Parathyroid adenoma (tissue), 2 donors: ENCODE data around the gene HOXC13.

Source experiments
- H2AFZ ChIP-seq: fragments of 300-600 bp; sonication (generic); one replicate; pipeline ENCODE4 v1.7.0; 2017; ENCODE audit warnings: antibody characterized with exemption, mild to moderate bottlenecking
- H3K27ac ChIP-seq: fragments of 300-600 bp; sonication (generic); one replicate; pipeline ENCODE4 v1.7.0; 2017
- H3K27me3 ChIP-seq: fragments of 300-600 bp; sonication (generic); one replicate; pipeline ENCODE4 v1.7.0; 2017; ENCODE audit warnings: low read length; ENCODE audit not compliant: control insufficient read depth, insufficient read depth
- H3K36me3 ChIP-seq: fragments of 300-600 bp; sonication (generic); one replicate; pipeline ENCODE4 v1.7.0; 2017; ENCODE audit warnings: low read length; ENCODE audit not compliant: control insufficient read depth, insufficient read depth
- H3K4me1 ChIP-seq: fragments of 300-600 bp; sonication (generic); one replicate; pipeline ENCODE4 v1.7.0; 2017; ENCODE audit warnings: control low read depth
- H3K4me2 ChIP-seq: fragments of 300-600 bp; sonication (generic); one replicate; pipeline ENCODE4 v1.7.0; 2017; ENCODE audit warnings: low read length
- H3K4me3 ChIP-seq: fragments of 300-600 bp; sonication (generic); one replicate; pipeline ENCODE4 v1.7.0; 2017; ENCODE audit warnings: low read depth, low read length
- H3K79me2 ChIP-seq: fragments of 300-600 bp; sonication (generic); one replicate; pipeline ENCODE4 v1.7.0; 2017; ENCODE audit warnings: control low read depth
- H3K9ac ChIP-seq: fragments of 300-600 bp; sonication (generic); one replicate; pipeline ENCODE4 v1.7.0; 2017; ENCODE audit warnings: mild to moderate bottlenecking
- H3K9me3 ChIP-seq: fragments of 300-600 bp; sonication (generic); one replicate; pipeline ENCODE4 v1.7.0; 2017; ENCODE audit warnings: low read length; ENCODE audit not compliant: control insufficient read depth
- TF ChIP-seq, protein P1 (sequence below): fragments of 300-600 bp; sonication (generic); IDR thresholded peaks from one replicate; pipeline ENCODE4 v1.7.0; 2017; ENCODE audit warnings: antibody characterized with exemption, mild to moderate bottlenecking
- donor health status: primary hyperparathyroidism.

HOXC13 gene

DNA sequence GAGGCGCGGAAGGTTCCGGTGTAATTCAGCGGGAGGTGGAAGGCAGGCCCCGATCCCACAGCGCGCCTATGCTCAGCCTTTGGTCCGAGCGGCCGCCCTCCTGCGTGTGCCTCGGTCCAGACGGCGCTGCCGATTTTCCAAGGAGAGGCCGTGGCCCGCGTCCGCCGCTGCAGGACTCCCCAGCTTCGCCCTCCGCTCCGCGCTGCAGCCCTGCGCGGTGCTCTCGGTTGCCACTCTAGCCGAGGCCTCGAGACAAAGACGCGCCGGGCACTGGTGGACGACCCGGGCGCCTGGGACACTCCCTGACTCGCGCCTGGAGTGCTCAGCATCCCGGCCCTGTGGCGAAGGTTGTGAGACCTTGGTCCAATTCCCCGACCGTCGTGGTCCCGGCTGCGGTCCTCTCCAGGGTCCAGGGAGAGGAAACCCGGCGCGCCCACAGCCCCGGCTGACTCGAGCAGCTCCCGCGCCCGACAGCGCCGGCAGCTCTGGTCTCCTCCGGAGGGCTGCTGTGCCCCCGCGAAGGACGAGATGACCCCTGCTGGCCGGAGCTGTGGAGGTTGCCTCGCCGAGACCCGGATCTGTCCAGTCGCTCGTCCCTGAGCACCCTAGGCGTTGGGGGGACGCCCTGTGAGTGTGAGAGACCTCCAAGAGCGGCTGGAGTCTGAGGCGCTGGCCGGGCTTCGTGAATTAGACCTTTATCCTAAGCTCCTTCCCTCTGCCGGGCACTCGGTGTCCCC lies 22.6 kb downstream of the HOXC13 start:
- Histone ChIP-seq H3K4me3 (no peak overlapping the region), H3K27ac (no peak overlapping the region), H3K9me3 (no peaks in the 10 kb centered on the region), H3K79me2 (no peaks in the 10 kb centered on the region), H3K27me3 (peaks cover 33% of the 10 kb centered on the region), H3K4me2 (no peak overlapping the region), H3K9ac (no peak overlapping the region), H3K36me3 (no peaks in the 10 kb centered on the region), H2AFZ (no peak overlapping the region), H3K4me1 (no peaks in the 10 kb centered on the region)
- TF ChIP-seq, protein P1, sequence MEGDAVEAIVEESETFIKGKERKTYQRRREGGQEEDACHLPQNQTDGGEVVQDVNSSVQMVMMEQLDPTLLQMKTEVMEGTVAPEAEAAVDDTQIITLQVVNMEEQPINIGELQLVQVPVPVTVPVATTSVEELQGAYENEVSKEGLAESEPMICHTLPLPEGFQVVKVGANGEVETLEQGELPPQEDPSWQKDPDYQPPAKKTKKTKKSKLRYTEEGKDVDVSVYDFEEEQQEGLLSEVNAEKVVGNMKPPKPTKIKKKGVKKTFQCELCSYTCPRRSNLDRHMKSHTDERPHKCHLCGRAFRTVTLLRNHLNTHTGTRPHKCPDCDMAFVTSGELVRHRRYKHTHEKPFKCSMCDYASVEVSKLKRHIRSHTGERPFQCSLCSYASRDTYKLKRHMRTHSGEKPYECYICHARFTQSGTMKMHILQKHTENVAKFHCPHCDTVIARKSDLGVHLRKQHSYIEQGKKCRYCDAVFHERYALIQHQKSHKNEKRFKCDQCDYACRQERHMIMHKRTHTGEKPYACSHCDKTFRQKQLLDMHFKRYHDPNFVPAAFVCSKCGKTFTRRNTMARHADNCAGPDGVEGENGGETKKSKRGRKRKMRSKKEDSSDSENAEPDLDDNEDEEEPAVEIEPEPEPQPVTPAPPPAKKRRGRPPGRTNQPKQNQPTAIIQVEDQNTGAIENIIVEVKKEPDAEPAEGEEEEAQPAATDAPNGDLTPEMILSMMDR: no peak

DNA sequence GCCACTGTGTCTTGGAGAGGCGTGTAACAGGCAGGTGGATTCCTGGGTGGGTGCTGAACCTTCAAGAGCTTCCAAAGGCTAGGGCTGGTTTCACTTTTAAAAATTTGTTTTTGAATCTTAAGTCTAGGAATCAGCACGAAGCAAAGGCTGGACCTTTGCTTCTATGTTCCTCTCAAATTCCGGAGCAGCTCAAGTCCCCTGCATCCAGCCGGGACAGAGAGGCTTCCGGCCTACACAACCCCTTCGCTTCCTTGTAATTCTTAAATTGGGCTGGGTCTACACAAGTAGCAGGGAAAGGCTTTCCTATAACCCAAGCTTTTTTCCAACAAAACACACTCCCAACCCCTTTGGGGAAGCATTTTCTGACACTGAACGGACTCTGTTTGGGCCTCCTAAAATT lies 24.4 kb downstream of the HOXC13 start:
- Histone ChIP-seq H3K9ac (no peak overlapping the region), H3K4me3 (no peak overlapping the region), H3K4me1 (no peaks in the 10 kb centered on the region), H2AFZ (no peak overlapping the region), H3K9me3 (no peaks in the 10 kb centered on the region), H3K79me2 (no peaks in the 10 kb centered on the region), H3K27me3 (peaks cover 43% of the 10 kb centered on the region), H3K36me3 (no peaks in the 10 kb centered on the region), H3K27ac (no peak overlapping the region), H3K4me2 (no peak overlapping the region)
- TF ChIP-seq, protein P1: no peak

DNA sequence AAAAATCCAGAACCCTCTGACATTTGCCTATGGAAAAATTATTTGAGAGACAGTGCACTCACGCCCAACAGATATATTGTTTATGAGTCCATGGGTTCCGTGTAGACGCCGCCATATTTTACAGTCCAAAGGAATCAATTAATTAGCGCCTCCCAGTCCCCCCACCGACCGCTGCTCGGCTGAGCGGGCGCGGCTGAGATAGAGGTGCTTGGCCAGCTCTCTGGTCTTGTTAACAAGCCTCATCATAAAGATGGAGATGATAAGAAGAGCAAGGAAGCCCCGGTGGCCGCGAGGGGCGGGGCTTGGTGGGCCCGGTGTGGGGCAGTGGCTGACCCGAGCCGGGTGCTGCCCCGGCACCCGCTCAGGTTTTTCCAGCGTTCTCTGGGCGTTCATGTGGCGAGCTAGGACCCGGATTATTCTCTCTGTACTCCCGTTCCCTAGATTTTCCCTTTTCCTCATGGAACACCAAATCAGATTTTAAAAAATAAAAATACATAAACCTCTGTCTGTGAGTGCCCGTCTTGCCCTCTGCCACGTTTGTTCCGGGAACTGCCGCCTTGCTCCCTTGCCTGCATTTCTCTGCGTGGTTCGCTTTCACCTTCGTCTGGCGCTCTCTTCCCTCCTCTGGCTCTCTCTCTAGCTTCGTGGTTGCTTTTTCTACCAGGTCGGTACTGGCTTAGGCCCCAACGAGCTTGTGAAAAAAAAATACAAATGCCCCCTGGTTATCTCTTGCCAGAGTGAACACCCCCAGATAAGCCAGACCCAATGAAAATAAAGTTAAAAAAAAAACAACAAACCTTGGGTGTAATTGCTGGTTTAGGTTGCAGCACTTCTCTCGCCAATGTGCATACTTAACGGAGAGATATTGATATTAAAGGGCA lies 25.0 kb downstream of the HOXC13 start:
- no peak overlapping the region for H3K27ac ChIP-seq
- no peaks in the 10 kb centered on the region for H3K4me1 ChIP-seq
- peaks cover 40% of the 10 kb centered on the region for H3K27me3 ChIP-seq
- H2AFZ ChIP-seq: no peak overlapping the region
- no peaks in the 10 kb centered on the region for H3K79me2 ChIP-seq
- H3K4me3 ChIP-seq: no peak overlapping the region
- no peak overlapping the region for H3K4me2 ChIP-seq
- H3K9ac ChIP-seq: no peak overlapping the region
- TF ChIP-seq, protein P1: no peak
- no peaks in the 10 kb centered on the region for H3K36me3 ChIP-seq
- no peaks in the 10 kb centered on the region for H3K9me3 ChIP-seq

DNA sequence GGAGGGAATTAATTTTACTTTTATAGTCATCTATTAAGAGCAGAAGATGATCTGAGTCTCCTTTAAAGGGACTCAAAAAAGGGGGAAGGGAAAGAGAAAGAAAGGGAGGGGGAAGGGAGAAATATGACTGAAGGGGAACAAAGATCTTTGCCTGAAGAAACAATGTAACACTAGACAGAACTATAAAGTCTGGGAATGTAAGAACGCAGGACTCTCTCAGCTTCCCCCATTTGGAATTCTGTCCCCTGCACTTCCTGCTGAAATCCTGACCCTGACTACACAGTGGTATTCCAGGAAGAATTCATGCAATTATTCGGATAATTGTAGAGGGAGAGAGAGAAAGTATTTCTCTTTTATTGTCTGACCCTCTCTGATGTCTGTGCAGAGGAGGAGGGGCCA lies 25.7 kb downstream of the HOXC13 start:
- no peaks in the 10 kb centered on the region for H3K9me3 ChIP-seq
- no peaks in the 10 kb centered on the region for H3K36me3 ChIP-seq
- no peak overlapping the region for H3K9ac ChIP-seq
- H3K4me3 ChIP-seq: no peak overlapping the region
- TF ChIP-seq, protein P1: no peak
- H3K79me2 ChIP-seq: no peaks in the 10 kb centered on the region
- no peak overlapping the region for H3K4me2 ChIP-seq
- peaks cover 46% of the 10 kb centered on the region for H3K27me3 ChIP-seq
- no peak overlapping the region for H2AFZ ChIP-seq
- no peaks in the 10 kb centered on the region for H3K4me1 ChIP-seq
- no peak overlapping the region for H3K27ac ChIP-seq
